Activated T-cell treated with anti-CD3 and anti-CD28 coated beads for 4 hours (primary cell): ENCODE data around the gene HOXC5.

Experiments used
- DNase-seq: peaks from one replicate; pipeline ENCODE4 v3.0.0-alpha.2; 2020

The HOXC5 gene

GRCh38 chr12:54021432-54022013, 11.3 kb upstream of the HOXC5 start:
- DNase-seq = no peak

DNA sequence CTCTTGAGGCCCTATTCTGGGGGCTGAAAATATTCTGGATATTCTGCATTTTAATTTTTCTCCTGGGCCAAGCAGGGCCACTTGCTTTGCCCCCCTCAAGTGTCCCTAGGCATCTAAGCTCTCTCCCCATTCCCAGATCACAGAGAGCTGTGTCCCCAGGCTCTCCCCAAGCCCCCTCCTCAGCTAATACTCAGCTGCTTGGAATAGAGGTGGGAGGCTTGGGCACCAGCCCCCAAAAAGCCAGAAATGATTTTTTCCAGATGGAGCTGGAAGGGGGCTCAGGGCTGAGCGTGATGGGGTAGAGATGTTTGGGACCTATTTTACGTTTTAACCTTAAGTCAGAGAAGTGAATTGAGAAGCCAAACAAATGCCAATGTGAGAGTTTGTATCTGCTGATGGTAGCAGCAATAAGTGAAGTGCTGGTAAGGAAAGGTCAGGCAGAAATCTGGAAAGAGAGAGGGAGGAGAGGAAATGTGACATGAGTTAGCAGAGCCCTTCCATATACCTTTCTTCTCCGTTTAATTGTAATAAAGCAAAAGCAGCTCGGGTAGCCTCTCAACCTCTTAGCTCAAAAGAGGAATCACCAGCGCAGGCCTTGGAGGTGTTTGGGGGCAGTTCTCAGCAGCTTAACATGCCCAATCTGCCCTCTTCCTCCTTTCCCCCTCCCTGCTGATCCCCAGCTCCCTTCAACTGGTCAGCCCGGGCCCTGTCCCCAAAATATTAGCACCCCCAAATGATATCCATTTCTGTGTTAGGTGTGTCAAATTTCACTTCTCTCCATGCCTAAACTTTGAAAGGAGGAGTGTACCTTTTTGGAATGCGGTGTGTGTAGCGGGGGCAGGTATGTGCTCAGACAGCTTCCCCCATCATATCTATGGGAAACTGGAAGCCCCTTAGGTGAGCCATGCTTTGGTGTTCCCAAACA, 9.6 kb upstream of the HOXC5 start:
- no peak for DNase-seq

- no peak for DNase-seq
These were observed 8.7 kb upstream of the HOXC5 start for GRCh38 chr12:54024127-54024526.

DNA sequence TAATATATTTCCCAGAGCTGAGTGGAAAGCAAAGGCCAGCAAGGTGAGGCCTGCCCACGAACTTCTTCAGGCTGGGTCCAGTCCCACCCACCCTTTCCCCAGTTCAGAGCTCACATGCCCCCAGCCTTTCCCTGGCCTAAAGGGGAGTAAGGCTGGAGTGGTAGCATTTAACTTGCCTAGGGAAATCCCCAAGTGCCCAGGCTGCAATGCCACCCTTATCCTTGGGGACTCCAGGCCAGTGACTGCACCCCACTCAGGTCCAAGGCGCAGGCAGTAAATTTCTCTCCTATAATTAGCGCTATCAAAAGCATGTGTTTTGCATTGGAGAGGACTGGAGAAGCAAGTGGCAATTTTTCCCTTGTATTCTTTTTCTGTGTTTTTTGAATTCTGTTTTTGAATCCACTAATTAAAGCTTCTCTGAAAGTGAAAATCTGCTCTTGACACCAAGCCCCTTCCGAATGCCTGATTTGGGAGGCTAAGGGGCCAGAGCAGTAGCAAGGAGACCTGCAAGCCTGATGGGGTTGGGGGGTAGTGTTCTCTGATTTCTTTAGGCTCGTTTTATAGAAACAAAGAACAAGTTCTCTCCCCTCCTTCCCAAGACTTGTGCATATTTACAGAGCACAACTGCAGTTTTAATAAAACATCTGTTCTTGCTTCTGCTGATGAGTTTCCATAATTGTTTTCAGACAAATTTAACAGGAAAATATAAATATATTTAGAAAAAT, 8.1 kb upstream of the HOXC5 start:
- no peak for DNase-seq

DNA sequence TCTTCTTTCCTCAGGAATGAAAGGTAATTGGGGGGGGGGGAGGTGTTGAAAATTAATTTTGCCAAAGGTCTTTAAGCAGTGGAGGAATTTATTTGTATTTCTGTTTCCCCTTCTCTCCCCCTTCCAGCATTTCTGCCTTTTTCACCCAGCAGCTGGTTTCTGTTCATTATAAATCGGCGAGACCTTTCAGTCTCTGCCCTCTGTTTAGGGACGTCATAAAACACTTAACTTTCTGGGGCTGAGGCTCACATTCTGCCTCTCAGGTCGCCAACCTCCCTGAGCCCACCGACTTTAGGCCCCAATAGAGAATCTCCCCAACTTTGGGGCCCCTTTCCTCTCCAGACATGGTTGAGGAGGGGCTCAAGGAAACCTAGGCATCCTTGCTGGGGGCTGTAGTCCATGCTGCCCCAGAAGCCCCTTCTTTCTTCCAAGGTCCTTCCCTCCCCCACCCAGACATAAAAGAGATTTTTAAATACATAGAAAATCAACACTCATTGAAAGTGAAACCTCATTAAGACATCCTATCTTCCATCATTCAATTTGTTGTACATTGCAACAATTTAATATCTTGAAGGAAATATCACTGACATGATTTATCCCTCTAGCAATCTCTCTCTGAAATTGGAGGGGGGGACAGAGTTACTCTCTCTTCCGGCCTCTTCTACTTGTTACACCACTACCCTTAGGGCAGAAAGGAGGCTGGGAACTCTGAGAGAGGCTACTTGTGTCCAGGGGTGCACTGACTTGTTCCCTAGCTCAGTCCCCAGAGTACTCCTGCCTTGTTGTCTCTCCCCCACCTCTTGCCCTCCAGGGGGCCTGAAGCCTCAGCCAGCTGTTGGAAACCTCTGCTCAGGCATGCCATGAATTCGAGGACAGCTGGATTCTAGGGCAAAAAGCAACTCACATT, 7.1 kb upstream of the HOXC5 start:
- DNase-seq = no peak

GRCh38 chr12:54026640-54027441, 6.0 kb upstream of the HOXC5 start:
- no peak for DNase-seq

- no peak for DNase-seq
These were observed 5.4 kb upstream of the HOXC5 start for GRCh38 chr12:54027442-54027786.

DNA sequence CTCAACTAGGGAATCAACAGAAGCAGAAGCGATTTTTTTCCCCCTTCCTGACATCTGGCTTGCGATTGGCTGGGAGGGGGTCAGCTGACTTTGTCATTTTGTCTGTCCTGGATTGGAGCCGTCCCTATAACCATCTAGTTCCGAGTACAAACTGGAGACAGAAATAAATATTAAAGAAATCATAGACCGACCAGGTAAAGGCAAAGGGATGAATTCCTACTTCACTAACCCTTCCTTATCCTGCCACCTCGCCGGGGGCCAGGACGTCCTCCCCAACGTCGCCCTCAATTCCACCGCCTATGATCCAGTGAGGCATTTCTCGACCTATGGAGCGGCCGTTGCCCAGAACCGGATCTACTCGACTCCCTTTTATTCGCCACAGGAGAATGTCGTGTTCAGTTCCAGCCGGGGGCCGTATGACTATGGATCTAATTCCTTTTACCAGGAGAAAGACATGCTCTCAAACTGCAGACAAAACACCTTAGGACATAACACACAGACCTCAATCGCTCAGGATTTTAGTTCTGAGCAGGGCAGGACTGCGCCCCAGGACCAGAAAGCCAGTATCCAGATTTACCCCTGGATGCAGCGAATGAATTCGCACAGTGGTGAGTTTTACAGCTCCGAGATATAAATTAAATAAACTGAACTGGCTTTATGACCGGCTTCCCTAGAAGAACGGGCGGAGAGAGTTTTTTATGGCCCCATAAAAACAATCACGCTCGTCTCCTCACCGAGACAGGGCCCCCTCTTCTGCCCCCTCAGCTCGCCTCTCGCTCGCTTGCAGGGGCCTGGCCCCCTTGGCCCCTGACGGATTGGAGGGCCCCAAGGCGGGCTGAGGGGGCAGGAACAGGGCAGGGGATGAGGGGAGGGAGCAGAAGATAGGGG, 4.3 kb upstream of the HOXC5 start, which contains the start of gene HOXC6:
HOXC6 (plus strand) TSS at position 127 of the 888 bp plus-strand sequence; CDS start at position 209, 82 bp downstream.
- no peak for DNase-seq

DNA sequence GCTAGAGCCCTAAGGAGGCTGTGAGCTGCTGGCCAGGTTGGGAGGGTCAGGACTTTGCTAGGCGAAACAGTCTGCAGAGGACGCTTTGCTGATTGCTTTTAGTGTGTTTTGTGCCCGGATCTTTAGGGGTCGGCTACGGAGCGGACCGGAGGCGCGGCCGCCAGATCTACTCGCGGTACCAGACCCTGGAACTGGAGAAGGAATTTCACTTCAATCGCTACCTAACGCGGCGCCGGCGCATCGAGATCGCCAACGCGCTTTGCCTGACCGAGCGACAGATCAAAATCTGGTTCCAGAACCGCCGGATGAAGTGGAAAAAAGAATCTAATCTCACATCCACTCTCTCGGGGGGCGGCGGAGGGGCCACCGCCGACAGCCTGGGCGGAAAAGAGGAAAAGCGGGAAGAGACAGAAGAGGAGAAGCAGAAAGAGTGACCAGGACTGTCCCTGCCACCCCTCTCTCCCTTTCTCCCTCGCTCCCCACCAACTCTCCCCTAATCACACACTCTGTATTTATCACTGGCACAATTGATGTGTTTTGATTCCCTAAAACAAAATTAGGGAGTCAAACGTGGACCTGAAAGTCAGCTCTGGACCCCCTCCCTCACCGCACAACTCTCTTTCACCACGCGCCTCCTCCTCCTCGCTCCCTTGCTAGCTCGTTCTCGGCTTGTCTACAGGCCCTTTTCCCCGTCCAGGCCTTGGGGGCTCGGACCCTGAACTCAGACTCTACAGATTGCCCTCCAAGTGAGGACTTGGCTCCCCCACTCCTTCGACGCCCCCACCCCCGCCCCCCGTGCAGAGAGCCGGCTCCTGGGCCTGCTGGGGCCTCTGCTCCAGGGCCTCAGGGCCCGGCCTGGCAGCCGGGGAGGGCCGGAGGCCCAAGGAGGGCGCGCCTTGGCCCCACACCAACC, 3.1 kb upstream of the HOXC5 start:
- no peak for DNase-seq

GRCh38 chr12:54030442-54030801, 2.4 kb upstream of the HOXC5 start:
- no peak for DNase-seq

GRCh38 chr12:54030889-54031471, 1.9 kb upstream of the HOXC5 start:
- DNase-seq = no peak

DNA sequence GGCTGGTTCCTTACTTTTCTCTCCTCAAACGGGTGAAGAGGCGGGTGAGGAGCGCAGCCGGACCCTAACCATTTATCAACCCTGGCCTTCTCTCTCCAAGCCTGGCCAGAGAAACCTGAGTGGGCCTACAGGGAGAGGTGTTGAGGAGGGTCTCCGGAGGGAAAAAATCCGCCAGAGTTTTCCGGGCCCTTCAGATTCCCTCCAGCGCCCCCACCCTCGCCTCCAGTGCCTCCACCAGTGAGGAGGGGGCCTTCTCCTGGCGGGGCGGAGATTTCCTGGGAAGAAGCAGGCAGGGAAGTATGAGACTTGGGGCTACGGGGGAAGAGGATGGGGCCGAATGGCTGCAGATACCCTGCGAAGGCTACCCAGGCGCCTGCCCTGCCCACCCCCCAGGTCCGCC, 1.4 kb upstream of the HOXC5 start:
- DNase-seq = no peak

DNA sequence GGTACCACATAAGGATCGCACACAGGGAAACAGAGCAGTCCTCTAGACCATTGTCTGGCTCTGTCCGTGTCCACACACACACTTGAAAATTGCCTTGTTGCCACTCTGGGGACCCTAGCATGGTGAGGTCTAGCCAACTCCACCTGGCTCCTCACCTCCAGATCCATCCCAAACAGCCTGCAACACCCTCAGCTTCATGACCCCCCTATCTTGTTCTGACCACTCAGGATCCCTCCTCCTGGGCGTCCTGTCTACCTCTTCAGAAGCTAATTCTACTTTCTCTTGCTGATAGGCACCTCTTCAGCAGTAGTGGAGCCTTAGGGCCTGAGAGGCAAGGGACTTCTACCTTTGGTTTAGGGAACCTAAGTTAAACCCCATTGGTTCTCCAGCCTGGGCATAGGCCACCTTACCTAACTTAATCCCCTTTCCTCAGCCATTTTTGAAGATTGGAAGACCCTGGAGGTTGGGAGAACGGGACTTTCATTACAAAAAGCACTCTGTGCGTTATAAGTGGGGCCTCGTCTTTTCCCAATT, 697 bp upstream of the HOXC5 start:
- DNase-seq = no peak

DNA sequence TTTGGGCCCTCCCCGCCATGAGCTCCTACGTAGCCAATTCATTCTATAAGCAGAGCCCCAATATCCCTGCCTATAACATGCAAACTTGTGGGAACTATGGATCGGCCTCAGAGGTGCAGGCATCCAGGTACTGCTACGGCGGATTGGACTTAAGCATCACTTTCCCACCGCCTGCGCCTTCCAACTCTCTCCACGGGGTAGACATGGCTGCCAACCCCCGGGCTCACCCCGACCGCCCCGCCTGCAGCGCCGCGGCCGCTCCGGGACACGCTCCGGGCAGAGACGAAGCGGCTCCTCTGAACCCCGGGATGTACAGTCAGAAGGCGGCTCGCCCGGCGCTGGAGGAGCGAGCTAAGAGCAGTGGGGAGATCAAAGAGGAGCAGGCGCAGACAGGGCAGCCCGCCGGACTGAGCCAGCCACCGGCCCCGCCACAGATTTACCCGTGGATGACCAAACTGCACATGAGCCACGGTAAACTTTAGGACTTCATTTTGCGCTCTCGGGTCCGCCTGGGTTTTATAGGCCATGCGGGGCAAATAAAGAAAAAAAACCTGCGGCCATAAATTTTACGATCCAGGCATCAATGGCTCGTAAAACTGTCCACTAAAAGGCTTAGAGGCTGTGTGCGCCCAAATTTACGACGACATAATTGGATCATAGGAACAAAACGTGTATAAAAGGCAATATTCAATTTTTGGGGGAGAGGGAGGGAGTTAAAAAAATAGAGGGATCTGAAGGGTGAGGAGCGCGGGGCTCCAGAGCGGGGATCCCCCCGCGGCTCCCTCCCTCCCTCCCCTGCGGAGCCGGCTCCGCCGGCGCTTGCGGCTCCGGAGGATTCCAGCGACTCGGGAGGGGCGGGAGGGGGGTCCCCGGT, 493 bp downstream of the HOXC5 start:
- DNase-seq = no peak

DNA sequence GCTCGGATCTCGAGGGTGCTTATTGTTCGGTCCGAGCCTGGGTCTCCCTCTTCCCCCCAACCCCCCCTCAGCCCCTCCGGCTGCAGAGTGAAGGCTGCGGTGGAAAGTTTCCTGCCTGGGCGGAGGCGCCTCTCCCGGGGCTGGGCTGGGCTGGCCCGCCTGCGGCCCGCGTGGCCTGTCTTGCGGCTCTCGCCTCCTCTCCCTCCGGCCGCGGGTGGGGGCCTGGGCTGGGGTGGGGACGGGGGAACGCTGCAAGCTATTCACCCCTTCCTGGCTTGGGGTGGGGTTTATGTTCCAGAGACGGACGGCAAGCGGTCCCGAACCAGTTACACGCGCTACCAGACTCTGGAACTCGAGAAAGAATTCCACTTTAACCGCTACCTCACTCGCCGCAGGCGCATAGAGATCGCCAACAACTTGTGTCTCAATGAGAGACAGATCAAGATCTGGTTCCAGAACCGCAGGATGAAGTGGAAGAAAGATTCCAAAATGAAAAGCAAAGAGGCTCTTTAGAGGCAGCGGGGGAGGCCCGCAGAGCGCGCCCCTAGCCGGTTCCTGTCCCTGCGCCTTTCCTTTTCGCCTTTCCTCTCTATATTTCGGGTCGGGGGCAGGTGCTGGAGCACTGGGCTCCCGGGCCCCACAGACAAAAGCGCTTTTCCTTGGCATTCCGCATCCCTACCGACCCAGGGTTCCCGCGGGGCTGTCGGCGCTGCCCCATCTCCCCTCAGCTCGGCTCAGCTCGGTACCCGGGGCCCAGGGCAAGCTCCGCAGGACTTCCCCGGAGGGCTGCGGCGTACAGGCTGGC, 1.3 kb downstream of the HOXC5 start:
- no peak for DNase-seq

DNA sequence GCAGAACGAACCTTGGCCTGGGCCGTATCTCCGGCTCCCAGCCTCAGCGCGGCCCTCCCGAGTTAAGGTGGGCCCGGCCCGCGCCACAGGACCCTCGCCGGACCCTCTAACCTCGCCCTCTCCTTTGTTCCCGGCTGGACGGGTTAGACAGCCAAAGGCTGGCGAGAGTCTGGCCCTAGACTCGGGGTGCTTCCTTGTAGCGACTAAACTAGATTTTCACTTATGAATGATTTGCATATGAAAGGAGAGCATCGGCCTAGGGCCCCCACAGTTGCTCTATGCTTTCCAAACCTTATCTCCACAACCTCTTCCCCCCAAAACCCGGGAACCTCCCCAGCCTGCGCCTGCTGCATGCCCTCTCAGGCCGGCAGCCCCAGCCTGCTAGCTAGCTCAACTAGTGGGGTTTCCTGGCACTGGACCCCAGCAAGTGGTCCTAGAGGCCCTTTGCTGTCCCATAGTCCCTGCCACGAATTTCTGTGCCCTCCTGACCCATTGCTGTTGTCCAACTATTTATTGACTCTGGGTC, 2.0 kb downstream of the HOXC5 start:
- no peak for DNase-seq
